ENCODE results near the gene ZNF30.
A peak's percentile ranks its signal among the peaks of the same experiment; 100 is the strongest.
"Not testable (repeated sequence)": the region's sequence is repeated elsewhere in the genome, so short reads cannot be mapped to it uniquely, and the experiment has no call there.

ZNF30 gene

GRCh38 chr19:34926685-34927375 is at the start of gene ZNF30:
ZNF30 (plus strand) TSS chr19:34926903; CDS start chr19:34929948, 3,045 bp downstream.
- peak; percentile 84 for DNase-seq

- no peak for DNase-seq
Observed at GRCh38 chr19:34879563-34879962, 47.1 kb upstream of the ZNF30 start.

- DNase-seq = no peak
Observed at GRCh38 chr19:34880034-34880433, 46.7 kb upstream of the ZNF30 start.

GRCh38 chr19:34881982-34882381 is 44.7 kb upstream of the ZNF30 start:
- no peak for DNase-seq

- no peak for DNase-seq
Observed at GRCh38 chr19:34888091-34888490, 38.6 kb upstream of the ZNF30 start.

GRCh38 chr19:34900245-34900644 is 26.5 kb upstream of the ZNF30 start:
- no peak for DNase-seq

- no peak for DNase-seq
Observed at GRCh38 chr19:34904664-34905527, 21.8 kb upstream of the ZNF30 start.

- no peak for DNase-seq
Observed at GRCh38 chr19:34910770-34911169, 15.9 kb upstream of the ZNF30 start.

GRCh38 chr19:34917144-34917543 is 9.6 kb upstream of the ZNF30 start:
- DNase-seq = not testable (repeated sequence)

GRCh38 chr19:34918190-34918589 is 8.5 kb upstream of the ZNF30 start:
- no peak for DNase-seq

GRCh38 chr19:34920090-34920786 is 6.5 kb upstream of the ZNF30 start:
- peak; percentile 65 for DNase-seq

- DNase-seq = no peak
Observed at GRCh38 chr19:34925278-34925855, 1.3 kb upstream of the ZNF30 start.

GRCh38 chr19:34926361-34926684 is 380 bp upstream of the ZNF30 start:
- no peak for DNase-seq

- no peak for DNase-seq
Observed at GRCh38 chr19:34932494-34932893, 5.8 kb downstream of the ZNF30 start.

GRCh38 chr19:34936184-34936583 is 9.5 kb downstream of the ZNF30 start:
- DNase-seq = no peak

GRCh38 chr19:34938886-34939285 is 12.2 kb downstream of the ZNF30 start:
- DNase-seq = no peak

GRCh38 chr19:34943861-34944573 is 17.3 kb downstream of the ZNF30 start:
- DNase-seq = no peak

- no peak for DNase-seq
Observed at GRCh38 chr19:34953092-34953491, 26.4 kb downstream of the ZNF30 start.

- no peak for DNase-seq
Observed at GRCh38 chr19:34957830-34958751, 31.4 kb downstream of the ZNF30 start.

GRCh38 chr19:34959021-34959420 is 32.3 kb downstream of the ZNF30 start:
- no peak for DNase-seq

- DNase-seq = no peak
Observed at GRCh38 chr19:34960103-34960805, 33.6 kb downstream of the ZNF30 start.

Measured in DMS153 (cell line).